ENCODE measurements around the gene PTGIS. TPM values are rescaled to one million over a fixed set of nuclear protein-coding genes. Genes with fewer than 3 reads are reported as not detected.

Gene PTGIS
- total and polyA plus RNA-seq, 2 donors (not counting 1 experiment from before 2014, with no cell fraction given) = not detected

GRCh38 chr20:49616154-49617007 lies 48.4 kb upstream of the PTGIS start:
- intact Hi-C loops (cut with micrococcal nuclease) = no loop called here

More at GRCh38 chr20:49616154-49617007, 48.4 kb upstream of the PTGIS start:
- Histone ChIP-seq H2AFZ (ENCODE audit: insufficient read depth, low read depth, low read length, poor library complexity, severe bottlenecking) (no peak overlapping the region), H3K4me1 (ENCODE audit: control insufficient read depth in 2 of 2, insufficient read depth in 2 of 2, low read length in 2 of 2) (peaks cover 27 to 31% of the 10 kb centered on the region in 2 donors), H3K79me2 (ENCODE audit: control insufficient read depth, insufficient read depth, low read length) (no peaks in the 10 kb centered on the region), H4K20me1 (ENCODE audit: control insufficient read depth, insufficient read depth, low read length, poor library complexity, severe bottlenecking) (no peaks in the 10 kb centered on the region), H3K4me3 (ENCODE audit: control extremely low read depth in 1 of 5, extremely low read depth in 1 of 5, insufficient read depth in 1 of 5, low read depth in 2 of 5, low read length in 4 of 5) (no peak overlapping the region), H3K9ac (ENCODE audit: low read length) (no peak overlapping the region), H3K27ac (ENCODE audit: low read length in 2 of 2) (no peak overlapping the region), H3K36me3 (replicated peaks in 1 of 2; ENCODE audit: control extremely low read depth in 1 of 2, control insufficient read depth in 1 of 2, extremely low read depth in 1 of 2, insufficient read depth in 2 of 2, low read length in 1 of 2) (no peaks in the 10 kb centered on the region), H3K4me2 (replicated peaks; ENCODE audit: low read depth, low read length, poor library complexity, severe bottlenecking) (no peak overlapping the region), H3K27me3 (replicated peaks in 1 of 4; ENCODE audit: control extremely low read depth in 1 of 4, control insufficient read depth in 3 of 4, insufficient read depth in 4 of 4, low read length in 3 of 4) (no peaks in the 10 kb centered on the region), H3K9me3 (ENCODE audit: control extremely low read depth in 1 of 3, control insufficient read depth in 2 of 3, insufficient read depth in 1 of 3, low read length in 2 of 3) (peaks cover 0 to 3% (median 0%) of the 10 kb centered on the region in 3 donors)
- 76% methylated on average over 9 of the region's 11 CpGs for WGBS (ENCODE audit: insufficient coverage)
- ATAC-seq (ENCODE audit: low read depth) (no peak), DNase-seq (no peak)
- H3K27ac Mint-ChIP-seq = no peak overlapping the region
- no peaks in the 10 kb centered on the region for H3K9me3 Mint-ChIP-seq (ENCODE audit: insufficient read depth)
- ChIA-PET CTCF (interaction anchor here (12.2 kb wide), 1 partner anchor 226 kb away, joined by 241 read pairs; no protein-coding TSS in a partner anchor), POLR2A (interaction anchor here (0.7 kb wide), 1 partner anchor 92 kb away, joined by 6 read pairs; no protein-coding TSS in a partner anchor)
- no peak for TF ChIP-seq EZH2 (IDR thresholded peaks at IDR 0.05; ENCODE audit: borderline replicate concordance, insufficient read depth, low read depth, low read length, poor library complexity, severe bottlenecking)
- no peak for TF ChIP-seq CTCF (IDR thresholded peaks at IDR 0.05)
- peaks cover 2% of the 10 kb centered on the region for H3K4me1 Mint-ChIP-seq
- H3K27me3 Mint-ChIP-seq = no peaks in the 10 kb centered on the region
- H3K4me3 Mint-ChIP-seq = no peak overlapping the region
